A673 (cell line): ENCODE measurements around the gene MXD3.

ENCODE experiments used
- EZH2 ChIP-seq: fragments of 200-600 bp; sonication (generic); IDR thresholded peaks from 2 replicates; pipeline ENCODE4 v1.6.1; 2017; ENCODE audit warnings: borderline replicate concordance, low read depth, mild to moderate bottlenecking, mixed read lengths, antibody characterized with exemption, low read length; ENCODE audit not compliant: poor library complexity, severe bottlenecking
- TF ChIP-seq, protein P1 (sequence below): fragments of 300-800, 200-600 bp; sonication (generic); conservative IDR thresholded peaks from 2 replicates; pipeline ENCODE4 v1.5.1; 2017; ENCODE audit warnings: low read depth, mild to moderate bottlenecking, antibody characterized with exemption, low read length, moderate library complexity, mixed read lengths

DNA sequence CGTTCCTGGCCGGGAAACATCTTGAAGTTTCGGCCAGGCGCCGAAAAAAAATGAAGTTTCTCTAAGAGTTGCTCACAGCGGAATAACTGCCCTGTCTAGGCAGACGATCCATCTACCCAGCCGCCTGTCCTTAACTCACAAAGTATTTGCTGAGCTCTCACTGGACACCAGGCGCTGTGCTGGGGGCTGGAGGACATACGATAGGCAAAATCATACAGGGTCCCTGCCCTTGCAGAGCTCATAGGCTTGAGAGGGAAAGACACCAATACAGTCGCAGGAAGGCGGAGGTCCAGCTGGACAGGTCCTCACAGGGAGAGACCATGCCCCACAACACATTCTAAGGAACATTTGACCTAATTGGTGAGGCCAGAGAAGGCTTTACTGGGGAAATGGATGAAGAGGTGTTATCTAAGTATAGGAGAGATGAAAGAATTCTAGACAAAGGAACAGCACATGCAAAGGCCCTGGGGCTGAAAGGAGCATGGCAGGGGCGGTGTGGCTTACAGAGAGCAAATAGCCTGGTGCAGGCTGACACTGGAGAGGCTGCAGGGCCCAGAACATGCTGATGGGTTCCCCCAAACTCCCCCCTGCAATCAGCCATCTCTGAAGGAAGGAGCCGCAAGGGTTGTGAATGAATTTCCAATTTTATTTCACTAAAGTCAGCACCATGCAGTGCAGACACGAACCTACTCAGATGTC is 2.0 kb upstream of the MXD3 start:
- TF ChIP-seq, protein P1, sequence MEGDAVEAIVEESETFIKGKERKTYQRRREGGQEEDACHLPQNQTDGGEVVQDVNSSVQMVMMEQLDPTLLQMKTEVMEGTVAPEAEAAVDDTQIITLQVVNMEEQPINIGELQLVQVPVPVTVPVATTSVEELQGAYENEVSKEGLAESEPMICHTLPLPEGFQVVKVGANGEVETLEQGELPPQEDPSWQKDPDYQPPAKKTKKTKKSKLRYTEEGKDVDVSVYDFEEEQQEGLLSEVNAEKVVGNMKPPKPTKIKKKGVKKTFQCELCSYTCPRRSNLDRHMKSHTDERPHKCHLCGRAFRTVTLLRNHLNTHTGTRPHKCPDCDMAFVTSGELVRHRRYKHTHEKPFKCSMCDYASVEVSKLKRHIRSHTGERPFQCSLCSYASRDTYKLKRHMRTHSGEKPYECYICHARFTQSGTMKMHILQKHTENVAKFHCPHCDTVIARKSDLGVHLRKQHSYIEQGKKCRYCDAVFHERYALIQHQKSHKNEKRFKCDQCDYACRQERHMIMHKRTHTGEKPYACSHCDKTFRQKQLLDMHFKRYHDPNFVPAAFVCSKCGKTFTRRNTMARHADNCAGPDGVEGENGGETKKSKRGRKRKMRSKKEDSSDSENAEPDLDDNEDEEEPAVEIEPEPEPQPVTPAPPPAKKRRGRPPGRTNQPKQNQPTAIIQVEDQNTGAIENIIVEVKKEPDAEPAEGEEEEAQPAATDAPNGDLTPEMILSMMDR, result no peak
- TF ChIP-seq EZH2, result no peak
